DOHH2 (cell line): Measurements from ENCODE around the gene EYA2.

Experiments
- CTCF ChIP-seq: fragments of 200-600 bp; sonication (generic); IDR thresholded peaks from one replicate; pipeline ENCODE4 v1.5.1; 2014; ENCODE audit warnings: antibody characterized with exemption, mild to moderate bottlenecking, low read depth, low read length; ENCODE audit not compliant: poor library complexity, severe bottlenecking
- EZH2phosphoT487 ChIP-seq: fragments of 200-600 bp; sonication (generic); IDR thresholded peaks from 2 replicates; pipeline ENCODE4 v1.6.1; 2017; ENCODE audit warnings: borderline replicate concordance, mild to moderate bottlenecking, antibody characterized with exemption, low read length, moderate library complexity, mixed read lengths

GRCh38 chr20:47156301-47157137 lies 261.9 kb downstream of the EYA2 start:
- TF ChIP-seq CTCF = no peak
- TF ChIP-seq EZH2phosphoT487 = no peak
